H1 (cell line): Measurements from ENCODE around the gene PRPF6. TPM values are rescaled to one million over a fixed set of nuclear protein-coding genes. Genes with fewer than 3 reads are reported as not detected.

Experiments
- CTCF ChIA-PET: fragments of 300-600 bp; sonication (Branson Sonifier 250); formaldehyde crosslinking; loops from one replicate; lab custom pipeline; 2021; ENCODE audit not compliant: partially characterized antibody; lab: Charles Lee
- POLR2A ChIA-PET: fragments of 300-600 bp; sonication (Branson Sonifier 250); formaldehyde crosslinking; loops from one replicate; lab custom pipeline; 2021; ENCODE audit warnings: inconsistent platforms; ENCODE audit not compliant: partially characterized antibody; lab: Charles Lee
- DNase-seq, 2 experiments: peaks; one replicate each; pipeline versions ENCODE4 v3.0.0 to v3.0.0-alpha.2; 2010 to 2022; ENCODE audit warnings: low spot score in 2 of 2, low read depth in 1 of 2, mixed read lengths in 1 of 2
- FAIRE-seq: peaks from 2 replicates; lab custom pipeline; 2011; peaks lifted over from hg19 to GRCh38; lab: Jason Lieb, UNC
- H2AFZ ChIP-seq: 2 replicates; pipeline ENCODE4 v1.8.1; 2012; ENCODE audit warnings: low read length, inconsistent platforms
- H2AK5ac ChIP-seq: 2 replicates; pipeline ENCODE4 v1.6.1; 2013; ENCODE audit warnings: low read depth, low read length
- H2BK120ac ChIP-seq: replicated peaks from 2 replicates; pipeline ENCODE3; 2013; ENCODE audit warnings: low read depth, low read length, inconsistent platforms
- H2BK12ac ChIP-seq: 2 replicates; pipeline ENCODE4 v1.6.1; 2013; ENCODE audit warnings: low read depth, low read length
- H2BK15ac ChIP-seq: 2 replicates; pipeline ENCODE4 v1.6.1; 2013; ENCODE audit warnings: low read length
- H2BK20ac ChIP-seq: 2 replicates; pipeline ENCODE4 v1.6.1; 2013; ENCODE audit warnings: low read length
- H2BK5ac ChIP-seq: 2 replicates; pipeline ENCODE4 v1.6.1; 2013; ENCODE audit warnings: low read depth, low read length
- H3K14ac ChIP-seq: 2 replicates; pipeline ENCODE4 v1.6.1; 2013; ENCODE audit warnings: inconsistent platforms; ENCODE audit not compliant: insufficient read length
- H3K18ac ChIP-seq: 2 replicates; pipeline ENCODE4 v1.6.1; 2013; ENCODE audit warnings: low read length; ENCODE audit errors: extremely low read depth
- H3K23ac ChIP-seq: 2 replicates; pipeline ENCODE4 v1.6.1; 2013; ENCODE audit warnings: inconsistent platforms; ENCODE audit not compliant: insufficient read length
- H3K23me2 ChIP-seq: 2 replicates; pipeline ENCODE4 v1.6.1; 2013; ENCODE audit warnings: low read depth, low read length
- H3K27ac ChIP-seq: 2 replicates; pipeline ENCODE4 v1.6.1; 2011; ENCODE audit warnings: low read depth, low read length, inconsistent platforms
- H3K27me3 ChIP-seq, 4 experiments: replicated peaks in 1 of 4; 1 replicate in 1 of 4; 2 replicates in 3 of 4; pipeline versions ENCODE4 v1.6.1 to v1.8.1; 2011 to 2013; ENCODE audit warnings: low read length in 3 of 4, mild to moderate bottlenecking in 3 of 4, inconsistent platforms in 2 of 4, mixed read lengths in 2 of 4, moderate library complexity in 1 of 4; ENCODE audit not compliant: control insufficient read depth in 3 of 4, insufficient read depth in 3 of 4; ENCODE audit errors: extremely low read depth in 1 of 4
- H3K36me3 ChIP-seq, 4 experiments: 2 replicates each; pipeline versions ENCODE4 v1.6.1 to v1.8.1; 2011 to 2013; ENCODE audit warnings: mild to moderate bottlenecking in 4 of 4, low read length in 3 of 4, moderate library complexity in 2 of 4, control low read depth in 1 of 4, inconsistent platforms in 1 of 4; ENCODE audit not compliant: insufficient read depth in 4 of 4, control insufficient read depth in 2 of 4
- H3K4ac ChIP-seq: replicated peaks from 2 replicates; pipeline ENCODE3; 2013; ENCODE audit warnings: low read length, low read depth, mixed read lengths, inconsistent platforms; ENCODE audit not compliant: insufficient read length
- H3K4me1 ChIP-seq, 4 experiments: replicated peaks in 1 of 4; 1 replicate in 1 of 4; 2 replicates in 3 of 4; pipeline versions ENCODE4 v1.6.1 to v1.8.1; 2011 to 2013; ENCODE audit warnings: low read length in 3 of 4, inconsistent platforms in 2 of 4, mixed read lengths in 1 of 4; ENCODE audit not compliant: insufficient read depth in 4 of 4, control insufficient read depth in 3 of 4
- H3K4me2 ChIP-seq, 2 experiments: 2 replicates each; pipeline versions ENCODE4 v1.6.1 to v1.8.1; 2011 to 2013; ENCODE audit warnings: low read depth in 2 of 2, low read length in 2 of 2, control low read depth in 1 of 2, inconsistent platforms in 1 of 2, mild to moderate bottlenecking in 1 of 2; ENCODE audit not compliant: insufficient read depth in 1 of 2
- H3K4me3 ChIP-seq, 4 experiments: fragments of 200-600, 300-600 bp in 1 of 4; sonication (generic), shearing (Covaris generic), sonication (Bioruptor Twin) in 1 of 4; 2 replicates each; pipeline versions ENCODE4 v1.5.1 to v1.8.1; 2011 to 2016; ENCODE audit warnings: low read length in 4 of 4, low read depth in 3 of 4, control low read depth in 2 of 4, inconsistent platforms in 2 of 4, mild to moderate bottlenecking in 2 of 4, mixed read lengths in 1 of 4, moderate library complexity in 1 of 4; ENCODE audit not compliant: insufficient read depth in 2 of 4; ENCODE audit errors: extremely low read depth in 1 of 4
- H3K56ac ChIP-seq: replicated peaks from 2 replicates; pipeline ENCODE3; 2013; ENCODE audit warnings: low read depth, mild to moderate bottlenecking, mixed read lengths, low read length, inconsistent platforms; ENCODE audit not compliant: insufficient read length
- H3K79me1 ChIP-seq: 2 replicates; pipeline ENCODE4 v1.6.1; 2013; ENCODE audit warnings: low read depth, low read length, control low read depth
- H3K79me2 ChIP-seq, 2 experiments: 2 replicates each; pipeline versions ENCODE4 v1.6.1 to v1.8.1; 2012 to 2013; ENCODE audit warnings: low read length in 2 of 2, mild to moderate bottlenecking in 2 of 2, inconsistent platforms in 1 of 2; ENCODE audit not compliant: insufficient read depth in 2 of 2, control insufficient read depth in 1 of 2
- H3K9ac ChIP-seq, 4 experiments: replicated peaks in 1 of 4; 1 replicate in 1 of 4; 2 replicates in 3 of 4; pipeline versions ENCODE4 v1.6.1 to v1.8.1; 2011 to 2013; ENCODE audit warnings: low read depth in 3 of 4, low read length in 3 of 4, control low read depth in 2 of 4, mild to moderate bottlenecking in 2 of 4, moderate library complexity in 2 of 4, inconsistent platforms in 1 of 4; ENCODE audit errors: extremely low read depth in 1 of 4
- H3K9me3 ChIP-seq, 2 experiments: 2 replicates each; pipeline versions ENCODE4 v1.6.1 to v1.8.1; 2012 to 2013; ENCODE audit warnings: mild to moderate bottlenecking in 2 of 2, moderate library complexity in 2 of 2, control low read depth in 1 of 2, inconsistent platforms in 1 of 2, low read depth in 1 of 2, low read length in 1 of 2, mixed read lengths in 1 of 2; ENCODE audit not compliant: insufficient read depth in 2 of 2
- H4K20me1 ChIP-seq, 2 experiments: replicated peaks in 1 of 2; 2 replicates each; pipeline versions ENCODE3 to v1.8.1; 2011 to 2013; ENCODE audit warnings: inconsistent platforms in 2 of 2, low read length in 2 of 2, mild to moderate bottlenecking in 1 of 2; ENCODE audit not compliant: insufficient read depth in 2 of 2, control insufficient read depth in 1 of 2
- H4K5ac ChIP-seq: 2 replicates; pipeline ENCODE4 v1.6.1; 2013; ENCODE audit warnings: low read length, low read depth, mixed read lengths, inconsistent platforms; ENCODE audit not compliant: insufficient read length
- H4K8ac ChIP-seq: 2 replicates; pipeline ENCODE4 v1.8.0; 2013; ENCODE audit warnings: mild to moderate bottlenecking, moderate library complexity, low read length, inconsistent platforms; ENCODE audit not compliant: insufficient read depth; ENCODE audit errors: extremely low read depth
- H4K91ac ChIP-seq: replicated peaks from 2 replicates; pipeline ENCODE3; 2013; ENCODE audit warnings: low read length, mixed read lengths, inconsistent platforms; ENCODE audit not compliant: insufficient read length
- BACH1 ChIP-seq: IDR thresholded peaks from 2 replicates; pipeline ENCODE4 v1.6.1; 2012; ENCODE audit warnings: low read length, improper control_type of control experiment
- GTF2F1 ChIP-seq: IDR thresholded peaks from 2 replicates; pipeline ENCODE4 v1.6.1; 2012; ENCODE audit warnings: low read depth, low read length, improper control_type of control experiment, borderline replicate concordance
- POLR2A ChIP-seq, 2 experiments: IDR thresholded peaks; 1 replicate in 1 of 2; 2 replicates in 1 of 2; pipeline ENCODE4 v1.6.1; 2011; ENCODE audit warnings: low read depth in 2 of 2, low read length in 2 of 2, mild to moderate bottlenecking in 2 of 2; ENCODE audit errors: control extremely low read depth in 1 of 2
- SP1 ChIP-seq: IDR thresholded peaks from 2 replicates; pipeline ENCODE4 v1.6.1; 2011; ENCODE audit warnings: low read depth, low read length
- WGBS, 2 experiments: shearing (Covaris generic) in 1 of 2; methylation state at CpG; one replicate each; pipeline versions ENCODE4 v1.1.6 to v1.1.7; 2013 to 2015; ENCODE audit warnings: low lambda C conversion rate in 2 of 2, mixed read lengths in 2 of 2, inconsistent platforms in 1 of 2, low coverage in 1 of 2, missing lambda C conversion rate in 1 of 2; ENCODE audit not compliant: insufficient replicate concordance in 2 of 2, insufficient coverage in 1 of 2, insufficient read length in 1 of 2; ENCODE audit errors: extremely low coverage in 1 of 2, missing lambda C conversion rate in 1 of 2; 5-methylcytosine and 5-hydroxymethylcytosine counted together
- polyA plus RNA-seq, 7 experiments: library from polyadenylated mRNA; depleted of rRNA in 3 of 7; stranded (reverse) in 5 of 7; unstranded in 2 of 7; fragments of >200 nt in 5 of 7; fragments of 200-250 nt in 2 of 7; gene quantifications; 1 replicate in 5 of 7; 2 replicates in 1 of 7; 4 replicates in 1 of 7; pipeline versions ENCODE4 v1.2.1 to v1.2.3, GENCODE V29; 2011 to 2013; ENCODE audit warnings: missing spikeins in 2 of 7, mixed read lengths in 2 of 7
- total RNA-seq: library from RNA; stranded (reverse); fragmentation: NEBNext Ultra II Directional; extraction: Animal tissue kit (Norgen Biotek cat#: 25700); gene quantifications from 2 replicates; pipeline ENCODE4 v1.2.1, GENCODE V29; 2021
- TF ChIP-seq, protein P1 (sequence below): IDR thresholded peaks from 2 replicates; pipeline ENCODE4 v1.6.1; 2012; ENCODE audit warnings: inconsistent platforms

PRPF6 gene
- total and polyA plus RNA-seq, 2 of the 8 experiments (the other 6 are each of a cell fraction or from before 2014, with no cell fraction given) = 27.9 to 76.9 TPM

DNA sequence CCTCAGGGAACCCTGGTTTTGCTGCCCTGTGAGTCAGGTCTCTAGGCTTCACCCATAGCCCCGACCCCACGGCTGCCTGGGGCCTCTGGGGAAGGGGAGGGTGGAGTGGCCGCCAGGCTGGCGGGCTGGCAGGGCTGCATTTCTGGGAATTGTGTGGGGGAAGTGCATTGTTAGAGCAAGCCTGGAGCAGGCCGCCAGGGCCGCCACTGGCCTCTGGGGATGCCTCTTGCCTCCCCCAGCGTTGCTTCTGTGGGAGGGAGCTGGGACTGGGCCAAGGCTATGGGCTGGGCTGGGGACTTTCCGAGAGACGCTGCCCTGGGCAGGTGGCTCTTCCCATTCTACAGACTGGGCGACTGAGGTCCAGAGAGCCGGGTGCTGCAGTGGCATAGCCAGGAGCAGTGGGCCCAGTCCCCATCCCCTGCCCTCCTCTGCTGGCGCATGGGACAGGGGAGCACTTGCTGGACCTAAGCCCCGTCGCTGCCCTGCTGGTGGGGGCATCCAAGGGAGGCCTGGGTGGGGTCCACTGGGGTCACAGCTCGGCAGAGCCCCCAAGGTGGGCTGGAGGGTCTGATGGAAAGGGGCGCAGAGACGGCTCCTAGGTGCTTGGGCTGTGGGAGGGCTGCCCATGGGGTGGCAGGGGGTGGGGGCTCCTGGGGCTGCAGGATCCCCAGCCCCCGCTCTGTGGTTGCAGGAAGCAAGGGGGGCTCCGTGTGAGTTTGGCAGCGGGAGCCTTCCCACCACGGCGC, 75.1 kb downstream of the PRPF6 start:
- Histone ChIP-seq H3K4me3 (no peak overlapping the region), H3K27ac (no peak overlapping the region), H2AFZ (no peak overlapping the region), H2AK5ac (no peak overlapping the region), H3K79me1 (no peaks in the 10 kb centered on the region), H4K8ac (no peak overlapping the region), H4K91ac (no peak overlapping the region), H3K56ac (no peak overlapping the region), H2BK20ac (no peak overlapping the region), H2BK5ac (no peak overlapping the region), H3K36me3 (no peaks in the 10 kb centered on the region), H3K79me2 (no peaks in the 10 kb centered on the region), H3K18ac (no peak overlapping the region), H3K4ac (no peak overlapping the region), H3K14ac (no peak overlapping the region), H3K23me2 (no peaks in the 10 kb centered on the region), H2BK120ac (no peak overlapping the region), H3K9ac (no peak overlapping the region), H3K4me1 (peaks cover 0 to 18% (median 13%) of the 10 kb centered on the region in 4 experiments; a peak in 6 of 7 replicates), H3K9me3 (no peaks in the 10 kb centered on the region), H3K4me2 (no peak overlapping the region), H3K23ac (no peak overlapping the region), H4K20me1 (no peaks in the 10 kb centered on the region), H2BK15ac (no peak overlapping the region), H3K27me3 (peaks cover 0 to 14% (median 6%) of the 10 kb centered on the region in 4 experiments; a peak in 3 of 7 replicates), H4K5ac (no peak overlapping the region), H2BK12ac (no peak overlapping the region)
- TF ChIP-seq SP1 (no peak), POLR2A (IDR thresholded peaks at IDR 0.05; ENCODE audit: control extremely low read depth in 1 of 2, low read depth in 2 of 2, low read length in 2 of 2) (no peak), GTF2F1 (no peak), BACH1 (no peak)
- TF ChIP-seq, protein P1, sequence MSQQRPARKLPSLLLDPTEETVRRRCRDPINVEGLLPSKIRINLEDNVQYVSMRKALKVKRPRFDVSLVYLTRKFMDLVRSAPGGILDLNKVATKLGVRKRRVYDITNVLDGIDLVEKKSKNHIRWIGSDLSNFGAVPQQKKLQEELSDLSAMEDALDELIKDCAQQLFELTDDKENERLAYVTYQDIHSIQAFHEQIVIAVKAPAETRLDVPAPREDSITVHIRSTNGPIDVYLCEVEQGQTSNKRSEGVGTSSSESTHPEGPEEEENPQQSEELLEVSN = no peak
- ChIA-PET POLR2A (interaction anchor here (1.7 to 1.8 kb wide), 2 partner anchors 12 to 16 kb away, joined by 8 to 9 read pairs; no protein-coding TSS in a partner anchor), CTCF (interaction anchor here (5.5 to 15.0 kb wide), 3 partner anchors 17 to 64 kb away, joined by 35 to 139 read pairs (median 68); partner anchors contain the start of genes LKAAEAR1, OPRL1 and RGS19)
- DNase-seq = no peak
- no peak for FAIRE-seq
- 84% methylated on average over 20 of the region's 22 CpGs; no CpG with 5 or more reads in 1 of the 2 experiments for WGBS, 2 experiments
